WTC11 (cell line): ENCODE data around the gene PKLR. TPM values are rescaled to one million over a fixed set of nuclear protein-coding genes. Genes with fewer than 3 reads are reported as not detected.
A peak's percentile ranks its signal among the peaks of the same experiment; 100 is the strongest.

Experiments
- ATAC-seq: fragments of 200-7000 bp; cut with Tn5 transposase; 2 replicates; pipeline ENCODE4 v1.10.0; 2021; ENCODE audit warnings: mild to moderate bottlenecking, moderate library complexity
- CTCF ChIA-PET: fragments of 300-600 bp; sonication (Branson Sonifier 250); formaldehyde crosslinking; loops from one replicate; lab custom pipeline; 2021; ENCODE audit warnings: antibody characterized with exemption; lab: Charles Lee
- POLR2A ChIA-PET: fragments of 350-600 bp; sonication (Branson Sonifier 250); formaldehyde crosslinking; loops from one replicate; lab custom pipeline; 2021; ENCODE audit warnings: antibody characterized with exemption; lab: Charles Lee
- DNase-seq: peaks from one replicate; pipeline ENCODE4 v3.0.0; 2021; ENCODE audit warnings: low spot score
- H3K27ac Mint-ChIP-seq: 2 replicates; pipeline ENCODE4 v1.8.0; 2021; ENCODE audit warnings: mixed read lengths
- H3K27me3 Mint-ChIP-seq: 2 replicates; pipeline ENCODE4 v1.8.0; 2021; ENCODE audit warnings: low read depth, mild to moderate bottlenecking, moderate library complexity, mixed read lengths
- H3K36me3 Mint-ChIP-seq: 2 replicates; pipeline ENCODE4 v1.8.0; 2021; ENCODE audit warnings: mixed read lengths
- H3K4me1 Mint-ChIP-seq: 2 replicates; pipeline ENCODE4 v1.8.0; 2022; ENCODE audit warnings: mixed read lengths
- H3K4me3 Mint-ChIP-seq: 2 replicates; pipeline ENCODE4 v1.8.0; 2021; ENCODE audit warnings: mild to moderate bottlenecking, moderate library complexity, mixed read lengths
- H3K9me3 Mint-ChIP-seq: 2 replicates; pipeline ENCODE4 v1.8.0; 2021; ENCODE audit warnings: mixed read lengths
- ARID4B ChIP-seq: sonication (generic); formaldehyde crosslinking; IDR thresholded peaks from 2 replicates; pipeline ENCODE4 v1.8.0; 2023; ENCODE audit warnings: missing genetic modification reagents, mild to moderate bottlenecking, borderline replicate concordance
- ATF1 ChIP-seq: sonication (generic); formaldehyde crosslinking; IDR thresholded peaks from 2 replicates; pipeline ENCODE4 v1.8.1; 2023; ENCODE audit warnings: mild to moderate bottlenecking, moderate library complexity, missing genetic modification reagents
- CBFB ChIP-seq: sonication (generic); formaldehyde crosslinking; IDR thresholded peaks from 2 replicates; pipeline ENCODE4 v1.8.1; 2022; ENCODE audit warnings: mild to moderate bottlenecking, low read depth, missing genetic modification reagents
- CREB1 ChIP-seq: sonication (generic); formaldehyde crosslinking; IDR thresholded peaks from 2 replicates; pipeline ENCODE4 v1.8.0; 2023; ENCODE audit warnings: mild to moderate bottlenecking, missing genetic modification reagents
- CTCF ChIP-seq: fragments of 200-600 bp; IDR thresholded peaks from 2 replicates; pipeline ENCODE4 v1.8.0; 2022; ENCODE audit warnings: antibody characterized with exemption
- ESRRA ChIP-seq: sonication (generic); formaldehyde crosslinking; IDR thresholded peaks from 2 replicates; pipeline ENCODE4 v1.8.1; 2022; ENCODE audit warnings: mild to moderate bottlenecking, missing genetic modification reagents, borderline replicate concordance
- ETV6 ChIP-seq: sonication (generic); formaldehyde crosslinking; IDR thresholded peaks from 2 replicates; pipeline ENCODE4 v1.8.1; 2022; ENCODE audit warnings: mild to moderate bottlenecking, missing genetic modification reagents
- FOXP4 ChIP-seq: sonication (generic); formaldehyde crosslinking; IDR thresholded peaks from 2 replicates; pipeline ENCODE4 v1.8.0; 2022; ENCODE audit warnings: mild to moderate bottlenecking, missing genetic modification reagents
- GRHL2 ChIP-seq: fragments of 250-450 bp; sonication (Bioruptor Pico); IDR thresholded peaks from 2 replicates; pipeline ENCODE4 v1.8.0; 2022; ENCODE audit warnings: mild to moderate bottlenecking, moderate library complexity; ENCODE audit not compliant: insufficient replicate concordance, severe bottlenecking
- HMGXB4 ChIP-seq: sonication (generic); formaldehyde crosslinking; IDR thresholded peaks from 2 replicates; pipeline ENCODE4 v1.8.1; 2023; ENCODE audit warnings: mild to moderate bottlenecking, moderate library complexity, missing genetic modification reagents
- IRF2 ChIP-seq: sonication (generic); formaldehyde crosslinking; IDR thresholded peaks from 2 replicates; pipeline ENCODE4 v1.8.0; 2022; ENCODE audit warnings: low read depth, missing genetic modification reagents, borderline replicate concordance
- JAZF1 ChIP-seq: fragments of 250-450 bp; sonication (Bioruptor Pico); IDR thresholded peaks from 2 replicates; pipeline ENCODE4 v1.9.0; 2021; ENCODE audit warnings: moderate library complexity, mild to moderate bottlenecking, inconsistent platforms
- MLX ChIP-seq: sonication (generic); formaldehyde crosslinking; IDR thresholded peaks from 2 replicates; pipeline ENCODE4 v1.8.1; 2023; ENCODE audit warnings: mild to moderate bottlenecking, missing genetic modification reagents, moderate library complexity
- NR1H2 ChIP-seq: sonication (generic); formaldehyde crosslinking; IDR thresholded peaks from 2 replicates; pipeline ENCODE4 v1.9.0; 2021; ENCODE audit warnings: mild to moderate bottlenecking, moderate library complexity, missing genetic modification reagents
- OVOL2 ChIP-seq: fragments of 250-450 bp; sonication (Bioruptor Pico); IDR thresholded peaks from 2 replicates; pipeline ENCODE4 v1.9.0; 2021; ENCODE audit warnings: mild to moderate bottlenecking, borderline replicate concordance
- TCF7 ChIP-seq: sonication (generic); formaldehyde crosslinking; IDR thresholded peaks from 2 replicates; pipeline ENCODE4 v1.8.0; 2022; ENCODE audit warnings: mild to moderate bottlenecking, low read depth, missing genetic modification reagents, moderate library complexity
- TP53 ChIP-seq: sonication (generic); formaldehyde crosslinking; IDR thresholded peaks from 2 replicates; pipeline ENCODE4 v1.8.1; 2023; ENCODE audit warnings: mild to moderate bottlenecking, missing genetic modification reagents
- ZBTB21 ChIP-seq: sonication (generic); formaldehyde crosslinking; IDR thresholded peaks from 2 replicates; pipeline ENCODE4 v1.8.1; 2023; ENCODE audit warnings: mild to moderate bottlenecking, missing genetic modification reagents, borderline replicate concordance
- ZNF423 ChIP-seq: fragments of 250-450 bp; sonication (Bioruptor Pico); IDR thresholded peaks from 2 replicates; pipeline ENCODE4 v2.1.2; 2022; ENCODE audit warnings: mild to moderate bottlenecking, moderate library complexity
- ZNF425 ChIP-seq: fragments of 250-450 bp; sonication (Bioruptor Pico); conservative IDR thresholded peaks from 2 replicates; pipeline ENCODE4 v1.9.0; 2021; ENCODE audit warnings: mild to moderate bottlenecking
- total RNA-seq: library from RNA; stranded (reverse); gene quantifications from 3 replicates; pipeline ENCODE4 v1.2.3, GENCODE V29; 2021

PKLR gene
- total RNA-seq, 1 experiment from 2014 or later: 1.5 TPM

- Mint-ChIP-seq H3K36me3 (peaks cover 20% of the 10 kb centered on the region), H3K9me3 (no peaks in the 10 kb centered on the region), H3K27me3 (no peaks in the 10 kb centered on the region), H3K4me3 (peak within 1 kb of the TSS; percentile 80), H3K27ac (peak within 1 kb of the TSS; percentile 76), H3K4me1 (peaks cover 23% of the 10 kb centered on the region)
- peak; percentile 95 for DNase-seq
- CTCF ChIA-PET: interaction anchor here (0.6 to 1.8 kb wide), 9 partner anchors 18 to 82 kb away, joined by 3 to 9 read pairs (median 5); partner anchors contain the start of genes CLK2, HCN3, KRTCAP2 and RUSC1
- peak; percentile 80 for ATAC-seq
- POLR2A ChIA-PET: interaction anchor here (0.5 to 1.0 kb wide), 3 partner anchors 11 to 1093 kb away, joined by 3 to 4 read pairs (median 4); no protein-coding TSS in a partner anchor
- TF ChIP-seq GRHL2 (no peak), MLX (CRISPR knock-in tag) (no peak), CBFB (CRISPR knock-in tag) (peak; percentile 81; the same call in 1 of the 2 replicates), HMGXB4 (CRISPR knock-in tag) (0 out of 2 replicates have a peak, but pooled peaks have one; percentile 44), OVOL2 (no peak), ESRRA (CRISPR knock-in tag) (no peak), ZBTB21 (peak; percentile 32; the same call in 1 of the 2 replicates), NR1H2 (CRISPR knock-in tag) (no peak), TCF7 (CRISPR knock-in tag) (no peak), ZNF425 (CRISPR knock-in tag) (no peak), ETV6 (no peak), JAZF1 (no peak), CREB1 (CRISPR knock-in tag) (no peak), ARID4B (CRISPR knock-in tag) (no peak), FOXP4 (CRISPR knock-in tag) (0 out of 2 replicates have a peak, but pooled peaks have one; percentile 8), IRF2 (CRISPR knock-in tag) (no peak), ZNF423 (CRISPR knock-in tag) (no peak), ATF1 (CRISPR knock-in tag) (no peak), CTCF (no peak), TP53 (no peak)
Measured at GRCh38 chr1:155255243-155256007, 45.8 kb downstream of the PKLR start, which contains the start of gene ENTREP3. Gene ENTREP3, minus strand, starts transcription at chr1:155255483. Its CDS starts 606 bp downstream, at chr1:155254877.
